ENCODE measurements around the gene PARL. TPM values are rescaled to one million over a fixed set of nuclear protein-coding genes. Genes with fewer than 3 reads are reported as not detected.

Gene PARL
- total and polyA plus RNA-seq, 10 of the 15 experiments (the other 5 are each of a cell fraction or from before 2014, with no cell fraction given) = 49.7 to 113 (median 77.2) TPM

DNA sequence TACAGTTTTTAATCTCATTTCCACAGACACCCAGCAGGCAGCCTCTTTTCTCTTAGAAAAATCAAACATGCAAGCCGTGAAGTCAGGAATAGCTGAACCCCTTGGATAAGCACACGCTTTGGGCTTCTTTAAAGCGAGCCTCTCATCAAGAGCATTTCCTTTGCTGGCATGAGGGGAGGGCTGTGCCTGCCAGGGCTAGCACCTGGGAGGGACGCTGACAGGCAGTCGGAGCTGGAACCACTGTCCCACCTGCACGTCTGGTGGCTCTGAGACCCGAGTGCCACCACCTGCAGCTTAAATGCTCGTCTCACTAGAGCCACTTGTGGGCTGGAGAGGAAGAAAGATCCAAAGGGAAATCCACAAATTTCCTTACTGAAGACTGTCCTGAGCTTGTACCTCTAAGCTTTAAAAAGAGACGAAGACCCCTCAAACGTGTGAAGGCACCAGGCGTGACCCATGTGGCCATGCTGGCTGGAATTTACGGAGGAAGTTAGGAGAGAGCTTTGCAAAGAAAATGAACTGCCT is 68.7 kb downstream of the PARL start:
- TF ChIP-seq KAT2A (conservative IDR thresholded peaks at IDR 0.05; ENCODE audit: control insufficient read depth, low read depth, low read length) (no peak), SMARCA5 (IDR thresholded peaks at IDR 0.05) (no peak), GABPA (IDR thresholded peaks at IDR 0.05; ENCODE audit: low read depth) (no peak)
- TF ChIP-seq, protein P1, sequence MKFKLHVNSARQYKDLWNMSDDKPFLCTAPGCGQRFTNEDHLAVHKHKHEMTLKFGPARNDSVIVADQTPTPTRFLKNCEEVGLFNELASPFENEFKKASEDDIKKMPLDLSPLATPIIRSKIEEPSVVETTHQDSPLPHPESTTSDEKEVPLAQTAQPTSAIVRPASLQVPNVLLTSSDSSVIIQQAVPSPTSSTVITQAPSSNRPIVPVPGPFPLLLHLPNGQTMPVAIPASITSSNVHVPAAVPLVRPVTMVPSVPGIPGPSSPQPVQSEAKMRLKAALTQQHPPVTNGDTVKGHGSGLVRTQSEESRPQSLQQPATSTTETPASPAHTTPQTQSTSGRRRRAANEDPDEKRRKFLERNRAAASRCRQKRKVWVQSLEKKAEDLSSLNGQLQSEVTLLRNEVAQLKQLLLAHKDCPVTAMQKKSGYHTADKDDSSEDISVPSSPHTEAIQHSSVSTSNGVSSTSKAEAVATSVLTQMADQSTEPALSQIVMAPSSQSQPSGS (IDR thresholded peaks at IDR 0.05; ENCODE audit: low read length) = no peak
- TF ChIP-seq, protein P2, sequence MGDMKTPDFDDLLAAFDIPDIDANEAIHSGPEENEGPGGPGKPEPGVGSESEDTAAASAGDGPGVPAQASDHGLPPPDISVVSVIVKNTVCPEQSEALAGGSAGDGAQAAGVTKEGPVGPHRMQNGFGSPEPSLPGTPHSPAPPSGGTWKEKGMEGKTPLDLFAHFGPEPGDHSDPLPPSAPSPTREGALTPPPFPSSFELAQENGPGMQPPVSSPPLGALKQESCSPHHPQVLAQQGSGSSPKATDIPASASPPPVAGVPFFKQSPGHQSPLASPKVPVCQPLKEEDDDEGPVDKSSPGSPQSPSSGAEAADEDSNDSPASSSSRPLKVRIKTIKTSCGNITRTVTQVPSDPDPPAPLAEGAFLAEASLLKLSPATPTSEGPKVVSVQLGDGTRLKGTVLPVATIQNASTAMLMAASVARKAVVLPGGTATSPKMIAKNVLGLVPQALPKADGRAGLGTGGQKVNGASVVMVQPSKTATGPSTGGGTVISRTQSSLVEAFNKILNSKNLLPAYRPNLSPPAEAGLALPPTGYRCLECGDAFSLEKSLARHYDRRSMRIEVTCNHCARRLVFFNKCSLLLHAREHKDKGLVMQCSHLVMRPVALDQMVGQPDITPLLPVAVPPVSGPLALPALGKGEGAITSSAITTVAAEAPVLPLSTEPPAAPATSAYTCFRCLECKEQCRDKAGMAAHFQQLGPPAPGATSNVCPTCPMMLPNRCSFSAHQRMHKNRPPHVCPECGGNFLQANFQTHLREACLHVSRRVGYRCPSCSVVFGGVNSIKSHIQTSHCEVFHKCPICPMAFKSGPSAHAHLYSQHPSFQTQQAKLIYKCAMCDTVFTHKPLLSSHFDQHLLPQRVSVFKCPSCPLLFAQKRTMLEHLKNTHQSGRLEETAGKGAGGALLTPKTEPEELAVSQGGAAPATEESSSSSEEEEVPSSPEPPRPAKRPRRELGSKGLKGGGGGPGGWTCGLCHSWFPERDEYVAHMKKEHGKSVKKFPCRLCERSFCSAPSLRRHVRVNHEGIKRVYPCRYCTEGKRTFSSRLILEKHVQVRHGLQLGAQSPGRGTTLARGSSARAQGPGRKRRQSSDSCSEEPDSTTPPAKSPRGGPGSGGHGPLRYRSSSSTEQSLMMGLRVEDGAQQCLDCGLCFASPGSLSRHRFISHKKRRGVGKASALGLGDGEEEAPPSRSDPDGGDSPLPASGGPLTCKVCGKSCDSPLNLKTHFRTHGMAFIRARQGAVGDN (IDR thresholded peaks at IDR 0.05) = no peak
- Histone ChIP-seq H3K9me3 (replicated peaks; ENCODE audit: control insufficient read depth, insufficient read depth, low read length) (no peaks in the 10 kb centered on the region), H3K4me3 (no peak overlapping the region), H3K36me3 (ENCODE audit: control insufficient read depth in 2 of 2, insufficient read depth in 2 of 2, low read length in 1 of 2) (peaks cover 0 to 2% of the 10 kb centered on the region in 2 experiments; a peak in 3 of 4 replicates), H3K27ac (ENCODE audit: control insufficient read depth, insufficient read depth) (no peak overlapping the region), H3K9ac (ENCODE audit: control insufficient read depth, insufficient read depth, low read length) (no peak overlapping the region), H3K4me1 (ENCODE audit: control insufficient read depth, insufficient read depth, low read length) (peaks cover 11% of the 10 kb centered on the region), H3K79me2 (ENCODE audit: control insufficient read depth, insufficient read depth, low read length) (no peaks in the 10 kb centered on the region), H3K27me3 (replicated peaks in 1 of 2; ENCODE audit: control insufficient read depth in 2 of 2, insufficient read depth in 2 of 2, low read length in 1 of 2) (no peaks in the 10 kb centered on the region), H4K20me1 (ENCODE audit: control insufficient read depth, insufficient read depth) (no peaks in the 10 kb centered on the region), H2AFZ (ENCODE audit: control insufficient read depth, low read depth, low read length) (no peak overlapping the region), H3K4me2 (ENCODE audit: control insufficient read depth, insufficient read depth) (0 out of 2 replicates have a peak overlapping the region, but pooled peaks have one; percentile 17)
- SMC1A ChIA-PET (ENCODE audit: uncharacterized antibody, unreplicated experiment) = interaction anchor here (1.3 kb wide), 1 partner anchor 16 kb away, joined by 3 read pairs; no protein-coding TSS in a partner anchor
- POLR2A ChIA-PET = interaction anchor here (0.7 kb wide), 1 partner anchor 14 kb away, joined by 3 read pairs; no protein-coding TSS in a partner anchor
- intact Hi-C loops (cut with micrococcal nuclease; ENCODE audit: unreplicated experiment) = no loop called here
- CTCF ChIA-PET = interaction anchor here (0.5 to 1.0 kb wide), 3 partner anchors 194 to 665 kb away, joined by 3 to 4 read pairs (median 3); no protein-coding TSS in a partner anchor
- FAIRE-seq = no peak
- WGBS (ENCODE audit: insufficient coverage, insufficient replicate concordance, low lambda C conversion rate, missing lambda C conversion rate) = 68% methylated on average over 12 of the region's 12 CpGs
- no peak for DNase-seq (ENCODE audit: low read depth, low spot score)
- no peak for ATAC-seq
- in situ Hi-C loops (cut with MboI) = no loop called here
- RAD21 ChIA-PET (ENCODE audit: unreplicated experiment) = interaction anchor here (0.6 to 1.1 kb wide), 2 partner anchors 11 to 31 kb away, joined by 3 read pairs; no protein-coding TSS in a partner anchor
- BruUV-seq (replicated peaks) = no TSS peak
